Activated CD4-positive, alpha-beta T cell treated with anti-CD3 and anti-CD28 coated beads, Interleukin-2, amount 50 U/mL, for 4 hours (primary cell): ENCODE measurements around the gene PIK3C2G.
"Not testable (repeated sequence)": the region's sequence is repeated elsewhere in the genome, so short reads cannot be mapped to it uniquely, and the experiment has no call there.

ENCODE experiments used
- DNase-seq, 2 experiments: peaks; one replicate each; pipeline ENCODE4 v3.0.0-alpha.2; 2020

PIK3C2G gene

DNA sequence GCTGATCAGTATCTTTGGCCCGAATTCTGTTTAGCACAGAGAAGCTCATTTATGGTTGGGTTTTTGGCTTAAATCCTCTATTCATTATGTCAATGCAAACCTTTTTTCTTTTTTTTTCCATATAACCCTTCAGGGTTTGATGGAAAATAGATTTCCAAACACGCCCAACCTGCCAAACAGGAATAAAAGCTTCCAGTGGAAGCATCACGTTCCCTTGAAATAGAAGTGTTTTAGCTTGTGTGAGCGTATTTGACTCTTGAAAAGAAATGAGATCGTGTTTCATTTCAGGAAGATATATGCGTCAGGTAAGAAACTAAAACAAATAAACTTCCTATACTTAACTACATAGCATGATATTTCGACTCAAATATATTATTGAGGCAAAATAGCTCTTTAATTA lies at the start of gene PIK3C2G:
PIK3C2G (plus strand) TSS at position 246 of the 400 bp plus-strand sequence. CDS start 20,564 bp downstream, outside the sequence.
- DNase-seq, result no peak

DNA sequence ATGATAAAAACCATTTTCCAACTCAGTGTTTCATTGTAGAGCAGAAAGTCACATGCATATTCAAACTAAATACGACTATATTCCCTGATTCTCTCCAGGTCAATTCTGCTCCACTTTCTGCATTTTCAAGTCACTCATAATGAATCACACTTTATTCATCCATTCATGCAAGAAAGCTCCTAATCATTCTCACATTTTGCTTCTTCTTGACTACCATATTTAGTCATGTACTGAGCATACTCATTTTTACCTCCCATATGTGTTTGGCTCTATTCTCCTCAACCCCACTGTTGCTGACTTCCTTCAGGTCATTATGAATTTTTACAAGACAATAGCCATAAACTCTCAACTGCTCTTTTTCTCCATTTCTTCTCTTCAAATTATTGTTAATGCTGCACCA lies 43.4 kb upstream of the PIK3C2G start:
- DNase-seq, result no peak

- DNase-seq, result no peak
Observed at GRCh38 chr12:18221726-18222125, 39.6 kb upstream of the PIK3C2G start.

DNA sequence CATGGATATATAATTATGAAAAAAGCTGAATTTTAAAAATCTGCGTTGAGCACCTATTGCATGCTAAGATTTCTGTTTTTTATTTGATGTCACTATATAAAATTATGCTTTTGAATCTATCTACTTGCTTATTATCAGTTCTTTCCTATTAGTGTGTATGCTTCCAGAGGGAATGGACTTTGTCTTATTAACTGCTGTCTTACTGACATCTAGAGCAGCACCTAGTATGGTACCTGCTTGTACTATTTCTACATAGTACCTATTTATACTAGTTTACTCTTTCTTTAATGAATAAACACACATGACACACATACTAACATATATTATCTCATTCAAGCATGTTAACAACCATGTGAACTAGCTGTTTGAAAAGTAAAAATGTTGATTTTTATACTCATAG lies 38.6 kb upstream of the PIK3C2G start:
- DNase-seq, result no peak

DNA sequence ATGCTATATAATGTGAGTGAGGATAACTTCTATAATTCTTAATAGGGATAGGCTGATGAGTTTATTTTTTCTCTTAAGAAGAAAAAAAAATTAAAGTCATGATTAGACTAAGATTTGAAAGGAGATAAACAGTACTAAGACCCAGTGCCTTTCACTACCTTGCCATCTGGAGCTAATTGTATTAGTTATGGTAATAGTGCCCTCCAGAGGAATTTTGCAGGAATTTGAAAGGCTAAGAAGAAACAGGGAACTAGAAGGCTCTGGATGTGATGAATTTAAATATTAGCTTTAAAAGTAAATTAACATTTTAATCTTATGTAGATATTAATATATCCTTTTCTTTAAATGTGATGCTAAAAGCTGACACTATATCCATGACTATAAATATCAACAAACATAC lies 36.6 kb upstream of the PIK3C2G start:
- DNase-seq, result no peak

- DNase-seq, result no peak
Observed at GRCh38 chr12:18239526-18239925, 21.8 kb upstream of the PIK3C2G start.

- DNase-seq, result no peak
Observed at GRCh38 chr12:18242380-18243089, 18.8 kb upstream of the PIK3C2G start.

GRCh38 chr12:18243238-18243637 lies 18.1 kb upstream of the PIK3C2G start:
- no peak for DNase-seq

DNA sequence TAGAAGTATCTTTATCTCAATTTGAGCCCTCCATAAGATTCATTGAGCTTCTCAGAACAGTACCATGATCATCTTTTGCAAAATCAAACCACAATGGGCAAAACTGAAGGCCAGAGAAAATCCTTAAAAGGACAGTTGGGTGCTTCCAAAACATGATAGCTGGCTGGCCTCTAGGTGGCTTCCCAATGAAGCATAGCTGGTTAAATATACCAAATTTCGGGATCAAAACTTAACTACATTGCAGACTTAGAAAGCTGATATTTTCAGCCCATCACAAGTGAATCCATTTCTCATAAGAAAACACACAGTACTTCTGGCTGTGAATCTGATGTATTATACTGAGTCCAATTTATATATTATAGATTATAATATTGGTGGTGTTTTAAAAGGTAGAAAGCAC lies 15.3 kb upstream of the PIK3C2G start:
- DNase-seq, result no peak

GRCh38 chr12:18250313-18250916 lies 10.9 kb upstream of the PIK3C2G start:
- DNase-seq, result no peak

DNA sequence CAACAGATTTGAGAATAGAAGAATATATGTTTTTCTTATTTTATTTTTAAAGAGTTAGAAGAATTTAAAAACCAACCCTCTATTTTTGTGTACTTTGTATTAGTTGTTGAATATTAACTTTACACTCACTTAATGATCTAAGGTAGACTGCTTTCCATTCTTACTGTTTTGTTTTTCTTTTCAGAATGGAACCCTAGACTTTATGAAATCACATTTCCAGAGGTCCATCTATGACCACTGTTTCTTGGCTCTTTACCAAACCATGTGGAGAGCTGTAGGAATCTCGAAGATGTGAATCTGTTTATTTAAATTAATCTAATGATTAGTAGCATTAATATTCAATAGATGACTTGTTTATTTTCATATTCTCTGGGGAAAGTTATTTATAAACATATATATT lies 7.2 kb upstream of the PIK3C2G start:
- no peak for DNase-seq

GRCh38 chr12:18255004-18255403 lies 6.3 kb upstream of the PIK3C2G start:
- not testable (repeated sequence) for DNase-seq

GRCh38 chr12:18257251-18257650 lies 4.1 kb upstream of the PIK3C2G start:
- DNase-seq, result no peak

GRCh38 chr12:18258929-18259328 lies 2.4 kb upstream of the PIK3C2G start:
- DNase-seq, result no peak

DNA sequence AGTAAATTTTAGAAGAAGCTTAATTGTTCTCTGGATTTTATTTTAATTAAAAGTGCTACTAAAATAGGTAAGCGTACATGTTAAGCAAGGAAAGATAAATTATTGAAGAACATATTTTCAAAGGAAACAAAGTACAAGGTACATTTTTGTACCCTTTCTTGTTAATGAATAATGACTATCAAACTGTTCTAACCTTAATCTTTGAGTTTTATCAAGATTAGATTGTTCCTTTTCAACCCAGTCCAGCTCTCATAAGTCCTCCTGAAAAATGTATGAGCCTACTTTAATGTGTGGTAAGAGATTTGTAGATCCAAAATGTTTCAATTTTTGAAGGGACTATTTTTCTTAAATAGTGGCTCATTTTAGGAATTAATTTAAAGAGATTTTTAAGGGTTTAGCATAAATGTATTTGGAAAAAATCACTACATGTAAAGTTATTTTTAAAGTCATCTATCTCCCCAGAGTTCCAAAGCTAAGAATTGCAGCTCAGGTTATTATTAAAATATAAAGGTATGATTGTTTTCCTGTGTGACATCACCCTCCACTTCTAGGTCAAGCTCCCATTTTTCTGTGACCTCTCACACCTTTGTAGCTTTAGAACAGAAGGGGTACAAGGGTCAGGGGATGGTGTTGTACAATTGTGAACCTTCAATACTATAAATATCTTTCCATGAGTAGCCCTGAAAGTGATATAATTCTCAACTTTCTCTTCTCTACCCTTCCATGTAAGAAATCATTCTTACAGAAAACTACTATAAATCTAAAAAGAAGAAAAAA lies 1.2 kb upstream of the PIK3C2G start:
- DNase-seq, result no peak

GRCh38 chr12:18261906-18262305 lies 588 bp downstream of the PIK3C2G start:
- no peak for DNase-seq

DNA sequence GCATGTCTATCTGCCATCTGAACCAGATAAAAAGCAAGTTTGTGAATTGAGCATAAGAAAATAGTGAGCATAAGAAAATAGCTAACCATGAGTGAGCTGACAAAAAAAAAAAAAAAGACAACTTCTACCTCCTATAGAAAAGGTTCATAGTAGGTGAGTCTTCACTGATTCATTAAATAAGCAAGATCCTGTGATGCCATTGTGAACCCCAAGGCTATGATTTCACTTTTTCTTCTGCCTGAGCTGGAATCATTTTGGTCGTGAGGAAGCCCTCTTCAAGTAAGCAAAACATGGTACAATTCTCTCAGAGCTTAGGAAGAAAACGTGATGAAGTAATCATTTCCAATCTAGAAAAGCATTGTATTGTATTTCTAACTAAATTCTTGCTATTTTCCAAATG lies 1.2 kb downstream of the PIK3C2G start:
- no peak for DNase-seq

DNA sequence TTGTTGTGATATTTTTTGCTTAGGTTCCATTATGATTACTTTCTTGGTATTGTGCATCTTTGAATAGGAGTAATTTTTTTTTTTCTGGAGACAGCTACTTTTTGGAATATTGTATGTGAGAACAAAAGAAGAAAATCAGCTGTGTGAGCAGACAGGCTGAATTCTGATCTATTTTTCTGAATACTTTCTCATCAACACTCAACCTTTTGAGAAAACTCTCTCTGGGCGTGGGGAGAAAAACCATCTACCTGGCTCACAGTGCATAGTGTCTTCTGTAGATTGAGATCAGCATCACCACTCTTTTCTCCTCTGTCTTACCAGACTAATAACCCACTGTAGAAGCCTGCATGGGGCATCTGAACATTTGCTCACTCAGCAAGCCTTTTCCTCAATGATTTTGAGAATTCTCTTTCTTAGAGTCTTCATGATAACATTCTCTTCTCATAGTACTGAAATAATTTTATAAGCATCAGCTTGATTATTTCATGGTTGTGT lies 3.3 kb downstream of the PIK3C2G start:
- DNase-seq, result no peak

DNA sequence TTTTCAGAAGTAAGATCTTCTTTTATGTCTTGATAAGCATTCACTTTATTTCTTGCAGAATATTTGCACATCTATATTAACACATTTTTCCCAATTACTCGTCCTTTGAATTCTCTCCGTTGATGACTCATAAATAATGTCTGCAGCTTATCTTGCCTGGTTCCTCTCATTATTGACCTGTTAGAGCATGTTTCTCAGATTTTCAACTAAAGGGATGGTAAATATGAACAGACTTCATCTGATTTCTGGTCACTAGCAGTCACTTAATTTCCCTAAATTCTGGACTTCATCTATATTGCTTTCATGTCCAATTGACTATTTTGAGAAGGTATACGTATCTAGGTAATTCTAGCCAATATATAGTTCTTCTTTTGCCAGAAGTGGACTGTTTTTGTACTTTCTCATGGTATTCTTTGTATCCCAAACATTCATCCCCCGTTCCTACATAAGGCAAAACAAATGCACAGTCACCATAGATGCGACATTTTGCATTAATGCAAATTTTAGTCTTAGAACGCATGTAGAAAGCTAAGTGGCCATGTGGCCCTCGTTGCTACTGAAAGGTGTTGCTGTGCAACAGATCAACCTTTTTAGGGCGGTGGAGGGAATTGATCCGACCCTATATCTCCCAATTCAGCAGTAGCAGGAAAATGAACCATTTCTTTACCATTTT lies 6.2 kb downstream of the PIK3C2G start:
- no peak for DNase-seq

DNA sequence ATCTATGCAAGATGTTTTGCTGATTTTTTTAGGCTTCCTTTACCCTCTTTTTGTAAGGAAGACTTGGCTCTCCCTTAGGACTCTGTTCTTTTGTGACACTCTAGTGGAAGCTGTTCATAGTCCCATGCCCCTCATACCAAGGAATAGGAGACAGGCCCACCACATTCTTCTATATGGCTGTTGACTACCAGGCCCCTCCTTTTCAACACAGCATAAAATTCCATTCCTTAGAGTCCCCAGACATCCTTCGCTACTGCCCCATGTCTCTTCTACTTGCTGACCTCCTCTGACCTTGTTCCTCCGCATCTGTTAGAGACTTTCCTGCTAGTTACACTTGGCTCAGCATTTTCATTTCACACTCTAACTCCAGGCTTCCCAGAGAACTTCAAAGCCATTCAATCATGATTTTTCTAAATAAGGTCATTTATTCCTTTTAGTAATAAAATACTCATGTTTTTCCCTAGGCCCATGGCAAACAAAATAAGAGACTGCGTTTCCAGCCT lies 9.7 kb downstream of the PIK3C2G start:
- no peak for DNase-seq

- DNase-seq, result no peak
Observed at GRCh38 chr12:18275981-18276380, 14.7 kb downstream of the PIK3C2G start.

GRCh38 chr12:18277196-18277595 lies 15.9 kb downstream of the PIK3C2G start:
- DNase-seq, result no peak

GRCh38 chr12:18280728-18281127 lies 19.4 kb downstream of the PIK3C2G start:
- no peak for DNase-seq
